GM23248 (cell line): ENCODE results near the gene RUNX1.

ENCODE experiments used
- EZH2 ChIP-seq: fragments of 200-600 bp; sonication (generic); IDR thresholded peaks from 2 replicates; pipeline ENCODE4 v1.6.1; 2018; ENCODE audit warnings: antibody characterized with exemption, mild to moderate bottlenecking; ENCODE audit not compliant: insufficient read depth, poor library complexity, severe bottlenecking
- EZH2phosphoT487 ChIP-seq: fragments of 200-600 bp; sonication (generic); IDR thresholded peaks from 2 replicates; pipeline ENCODE4 v1.6.1; 2018; ENCODE audit warnings: antibody characterized with exemption, moderate library complexity, mild to moderate bottlenecking, low read depth; ENCODE audit not compliant: insufficient read depth

- TF ChIP-seq EZH2phosphoT487 (no peak), EZH2 (no peak)
Measured at GRCh38 chr21:35091496-35091895, 42.4 kb upstream of the RUNX1 start.
